Trophoblast cell (in vitro differentiated cells and primary cell): ENCODE measurements around the gene NRCAM.
A peak's percentile ranks its signal among the peaks of the same experiment; 100 is the strongest.

Source experiments
- DNase-seq, 2 donors: peaks; one replicate each; pipeline ENCODE4 v3.0.0-alpha.2; 2016
- H2AFZ ChIP-seq: 2 replicates; pipeline ENCODE4 v1.6.1; 2013; ENCODE audit warnings: low read length, moderate library complexity, mild to moderate bottlenecking; ENCODE audit not compliant: insufficient read depth, poor library complexity
- H2AK5ac ChIP-seq: 2 replicates; pipeline ENCODE4 v1.6.1; 2013; ENCODE audit warnings: mild to moderate bottlenecking, low read length
- H2BK120ac ChIP-seq: 2 replicates; pipeline ENCODE4 v1.6.1; 2013; ENCODE audit warnings: low read length, mild to moderate bottlenecking, moderate library complexity; ENCODE audit not compliant: insufficient read depth, poor library complexity
- H2BK12ac ChIP-seq: 2 replicates; pipeline ENCODE4 v1.6.1; 2013; ENCODE audit warnings: mild to moderate bottlenecking, low read length, moderate library complexity
- H2BK5ac ChIP-seq: 2 replicates; pipeline ENCODE4 v1.6.1; 2013; ENCODE audit warnings: low read length, low read depth, moderate library complexity, mild to moderate bottlenecking; ENCODE audit not compliant: poor library complexity
- H3K14ac ChIP-seq: 2 replicates; pipeline ENCODE4 v1.6.1; 2013; ENCODE audit warnings: mild to moderate bottlenecking, low read length
- H3K18ac ChIP-seq: 2 replicates; pipeline ENCODE4 v1.6.1; 2013; ENCODE audit warnings: mild to moderate bottlenecking, low read length
- H3K23ac ChIP-seq: 2 replicates; pipeline ENCODE4 v1.6.1; 2013; ENCODE audit warnings: low read length
- H3K27ac ChIP-seq: 2 replicates; pipeline ENCODE4 v1.5.1; 2013; ENCODE audit warnings: low read depth, mild to moderate bottlenecking, inconsistent platforms, low read length, moderate library complexity
- H3K27me3 ChIP-seq: 2 replicates; pipeline ENCODE4 v1.6.1; 2013; ENCODE audit warnings: inconsistent platforms, mild to moderate bottlenecking, low read length, moderate library complexity; ENCODE audit not compliant: insufficient read depth
- H3K36me3 ChIP-seq, 2 experiments: 1 replicate in 1 of 2; 2 replicates in 1 of 2; pipeline ENCODE4 v1.6.1; 2013; ENCODE audit warnings: low read length in 2 of 2, mild to moderate bottlenecking in 2 of 2, moderate library complexity in 1 of 2; ENCODE audit not compliant: insufficient read depth in 2 of 2, control insufficient read depth in 1 of 2
- H3K4ac ChIP-seq: 2 replicates; pipeline ENCODE4 v1.6.1; 2013; ENCODE audit warnings: low read depth, mild to moderate bottlenecking, low read length, moderate library complexity
- H3K4me1 ChIP-seq, 2 experiments: 1 replicate in 1 of 2; 2 replicates in 1 of 2; pipeline ENCODE4 v1.6.1; 2013; ENCODE audit warnings: low read length in 2 of 2, mild to moderate bottlenecking in 2 of 2, moderate library complexity in 1 of 2; ENCODE audit not compliant: insufficient read depth in 2 of 2, control insufficient read depth in 1 of 2
- H3K4me2 ChIP-seq: 2 replicates; pipeline ENCODE4 v1.6.1; 2013; ENCODE audit warnings: inconsistent platforms, mild to moderate bottlenecking, low read length, moderate library complexity
- H3K4me3 ChIP-seq: 2 replicates; pipeline ENCODE4 v1.5.1; 2013; ENCODE audit warnings: mild to moderate bottlenecking, low read depth, low read length, inconsistent platforms
- H3K79me1 ChIP-seq: one replicate; pipeline ENCODE4 v1.6.1; 2013; ENCODE audit warnings: low read length
- H3K79me2 ChIP-seq: 2 replicates; pipeline ENCODE4 v1.6.1; 2013; ENCODE audit warnings: low read length, mild to moderate bottlenecking; ENCODE audit not compliant: control insufficient read depth, insufficient read depth, poor library complexity
- H3K9ac ChIP-seq: 2 replicates; pipeline ENCODE4 v1.6.1; 2013; ENCODE audit warnings: mild to moderate bottlenecking, low read length
- H3K9me3 ChIP-seq: 2 replicates; pipeline ENCODE4 v1.6.1; 2013; ENCODE audit warnings: low read depth, mild to moderate bottlenecking, control low read depth, inconsistent platforms, low read length; ENCODE audit not compliant: insufficient read depth
- H4K12ac ChIP-seq: 2 replicates; pipeline ENCODE4 v1.6.1; 2013; ENCODE audit warnings: low read depth, mild to moderate bottlenecking, low read length, moderate library complexity
- H4K8ac ChIP-seq: 2 replicates; pipeline ENCODE4 v1.6.1; 2013; ENCODE audit warnings: low read depth, mild to moderate bottlenecking, low read length, moderate library complexity
- H4K91ac ChIP-seq: one replicate; pipeline ENCODE4 v1.6.1; 2013; ENCODE audit warnings: low read depth, mild to moderate bottlenecking, low read length, moderate library complexity
- WGBS: extraction: QIAGEN DNeasy Blood & Tissue Kit; methylation state at CpG from one replicate; pipeline ENCODE4 v1.1.7; 2013; ENCODE audit warnings: missing lambda C conversion rate; ENCODE audit not compliant: insufficient read length, insufficient coverage; ENCODE audit errors: extremely low coverage; 5-methylcytosine and 5-hydroxymethylcytosine counted together

Gene NRCAM

DNA sequence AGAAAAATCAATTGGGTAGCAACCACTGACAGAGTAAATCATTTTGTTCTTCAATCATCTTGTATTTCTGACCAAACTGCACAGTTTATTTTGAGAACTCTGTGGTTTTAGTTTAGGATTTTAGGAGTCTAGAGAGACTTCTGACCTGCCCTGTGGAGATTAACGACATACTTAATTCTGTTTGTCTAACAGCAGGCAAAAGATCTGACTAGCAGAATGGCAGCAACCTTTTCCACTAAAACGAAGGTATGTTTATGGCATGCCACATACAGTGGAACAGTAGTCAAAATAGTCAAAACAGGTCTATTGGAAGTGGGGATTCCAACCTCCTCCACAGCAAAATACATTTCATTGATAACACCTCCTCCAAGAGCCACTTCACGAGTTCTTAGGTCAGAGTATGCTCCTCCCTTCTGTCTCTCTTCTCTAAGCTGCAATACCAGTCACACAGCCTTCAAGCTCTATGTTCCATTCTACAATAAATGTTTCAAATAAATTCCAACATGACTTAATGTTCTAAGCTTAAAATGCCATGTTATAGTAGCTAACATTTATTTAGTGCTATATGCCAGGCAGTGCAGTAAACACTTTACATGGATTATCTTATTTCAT is 34.4 kb downstream of the NRCAM start:
- Histone ChIP-seq H3K36me3 (no peaks in the 10 kb centered on the region), H3K79me2 (no peaks in the 10 kb centered on the region), H3K23ac (no peak overlapping the region), H3K27ac (no peak overlapping the region), H4K8ac (no peak overlapping the region), H3K14ac (no peak overlapping the region), H3K9ac (no peak overlapping the region), H3K27me3 (no peaks in the 10 kb centered on the region), H2AK5ac (no peak overlapping the region), H2BK5ac (no peak overlapping the region), H4K91ac (no peak overlapping the region), H3K4me2 (no peak overlapping the region), H3K9me3 (no peaks in the 10 kb centered on the region), H4K12ac (no peak overlapping the region), H2BK120ac (no peak overlapping the region), H2BK12ac (no peak overlapping the region), H3K18ac (no peak overlapping the region), H3K4me1 (no peaks in the 10 kb centered on the region), H3K79me1 (no peaks in the 10 kb centered on the region), H3K4ac (no peak overlapping the region), H2AFZ (no peak overlapping the region), H3K4me3 (no peak overlapping the region)
- DNase-seq: no peak
- WGBS: no CpG with 5 or more reads among the region's 3 CpGs

DNA sequence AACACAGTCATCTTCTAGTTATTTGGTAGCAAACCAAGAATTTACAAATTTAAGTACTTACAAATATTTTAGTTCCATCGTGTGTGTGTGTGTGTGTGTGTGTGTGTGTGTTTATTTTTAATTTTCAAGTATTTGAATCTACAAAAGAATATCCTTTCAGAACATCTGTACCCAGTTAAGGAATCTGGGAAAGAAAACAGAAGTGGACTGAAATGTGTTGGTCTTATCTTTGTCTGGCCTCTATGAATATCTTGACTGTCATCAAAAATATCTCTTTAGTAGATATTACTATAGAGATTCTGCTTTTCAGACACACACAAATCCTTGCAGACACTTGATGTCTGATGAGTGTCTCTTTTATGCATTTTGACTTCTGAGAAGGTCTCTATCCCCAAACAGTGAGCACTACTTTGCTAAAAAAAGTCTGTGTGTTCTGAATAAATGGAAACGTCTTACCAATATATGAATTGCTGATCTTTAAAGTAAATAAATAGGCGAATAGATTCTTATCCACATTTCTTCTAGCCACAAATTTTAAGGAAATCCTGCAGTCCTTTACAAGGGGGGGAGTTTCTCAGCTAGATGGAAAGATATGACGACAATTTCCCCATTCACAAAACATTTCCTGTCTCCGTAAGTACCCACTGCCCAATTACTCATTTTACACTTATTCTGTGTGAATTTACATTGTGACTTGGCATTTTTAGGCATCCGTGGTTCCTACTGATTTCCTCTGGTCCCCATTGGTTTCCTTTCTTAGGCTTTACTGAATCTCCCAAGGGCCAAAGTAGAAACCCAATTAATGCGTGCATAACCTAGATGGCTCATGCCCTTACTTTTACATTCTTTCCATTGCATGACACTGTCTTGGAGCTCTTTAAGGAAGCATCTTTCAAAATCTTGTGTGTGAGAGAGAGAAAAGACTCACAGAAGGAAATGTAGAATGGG is 36.0 kb downstream of the NRCAM start:
- Histone ChIP-seq H3K4me1 (no peaks in the 10 kb centered on the region), H3K9ac (no peak overlapping the region), H3K4me3 (no peak overlapping the region), H3K27me3 (no peaks in the 10 kb centered on the region), H3K79me1 (no peaks in the 10 kb centered on the region), H3K14ac (no peak overlapping the region), H3K9me3 (no peaks in the 10 kb centered on the region), H3K23ac (no peak overlapping the region), H4K8ac (no peak overlapping the region), H2AK5ac (no peak overlapping the region), H3K4ac (no peak overlapping the region), H3K36me3 (no peaks in the 10 kb centered on the region), H3K18ac (no peak overlapping the region), H3K79me2 (no peaks in the 10 kb centered on the region), H2BK120ac (no peak overlapping the region), H4K91ac (no peak overlapping the region), H2AFZ (no peak overlapping the region), H3K4me2 (no peak overlapping the region), H4K12ac (no peak overlapping the region), H2BK12ac (no peak overlapping the region), H3K27ac (no peak overlapping the region), H2BK5ac (no peak overlapping the region)
- DNase-seq: peak in 1 of 2 donors; percentile 41
- no CpG with 5 or more reads among the region's 7 CpGs for WGBS

GRCh38 chr7:108418946-108419345 is 37.3 kb downstream of the NRCAM start:
- Histone ChIP-seq H4K12ac (no peak overlapping the region), H3K27ac (no peak overlapping the region), H2AK5ac (no peak overlapping the region), H2AFZ (no peak overlapping the region), H3K79me1 (no peaks in the 10 kb centered on the region), H3K36me3 (no peaks in the 10 kb centered on the region), H2BK12ac (no peak overlapping the region), H3K27me3 (no peaks in the 10 kb centered on the region), H3K4me1 (no peaks in the 10 kb centered on the region), H3K9ac (no peak overlapping the region), H3K79me2 (no peaks in the 10 kb centered on the region), H3K14ac (no peak overlapping the region), H3K9me3 (no peaks in the 10 kb centered on the region), H2BK120ac (no peak overlapping the region), H3K23ac (no peak overlapping the region), H4K91ac (no peak overlapping the region), H3K4ac (no peak overlapping the region), H3K4me2 (no peak overlapping the region), H3K18ac (no peak overlapping the region), H3K4me3 (no peak overlapping the region), H2BK5ac (no peak overlapping the region), H4K8ac (no peak overlapping the region)
- DNase-seq: no peak
- WGBS: 100% methylated on average over 1 of the region's 7 CpGs

DNA sequence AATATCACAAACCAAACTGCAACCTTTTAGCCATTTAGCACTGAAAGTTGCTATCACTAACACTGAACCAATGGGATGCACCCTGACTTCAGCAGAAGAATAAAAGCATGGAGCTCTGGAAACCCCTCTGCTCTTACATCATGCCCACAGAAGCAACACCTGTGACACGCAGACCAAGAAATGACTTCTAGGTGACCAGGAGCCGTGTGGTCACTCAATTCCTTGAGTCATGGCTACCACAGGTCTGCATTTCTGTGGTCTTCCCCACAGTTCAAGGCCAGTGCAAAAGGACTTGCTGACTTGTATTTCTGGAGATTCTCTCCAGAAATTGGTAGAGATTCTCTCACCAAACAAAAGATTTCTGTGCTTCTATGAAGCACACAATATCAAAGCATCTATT is 38.3 kb downstream of the NRCAM start:
- no peak overlapping the region for H4K8ac ChIP-seq
- H3K18ac ChIP-seq: no peak overlapping the region
- no CpG with 5 or more reads among the region's 2 CpGs for WGBS
- H3K4me2 ChIP-seq: no peak overlapping the region
- H3K4me3 ChIP-seq: no peak overlapping the region
- H3K79me1 ChIP-seq: no peaks in the 10 kb centered on the region
- H2BK120ac ChIP-seq: no peak overlapping the region
- no peak overlapping the region for H2AK5ac ChIP-seq
- no peak for DNase-seq
- no peak overlapping the region for H2BK5ac ChIP-seq
- no peak overlapping the region for H4K12ac ChIP-seq
- no peak overlapping the region for H3K27ac ChIP-seq
- no peaks in the 10 kb centered on the region for H3K27me3 ChIP-seq
- no peak overlapping the region for H3K4ac ChIP-seq
- no peak overlapping the region for H3K14ac ChIP-seq
- H3K23ac ChIP-seq: no peak overlapping the region
- no peak overlapping the region for H2BK12ac ChIP-seq
- no peaks in the 10 kb centered on the region for H3K4me1 ChIP-seq
- H2AFZ ChIP-seq: no peak overlapping the region
- H4K91ac ChIP-seq: no peak overlapping the region
- no peaks in the 10 kb centered on the region for H3K79me2 ChIP-seq
- H3K36me3 ChIP-seq: no peaks in the 10 kb centered on the region
- no peak overlapping the region for H3K9ac ChIP-seq
- H3K9me3 ChIP-seq: no peaks in the 10 kb centered on the region
